SK-N-MC (cell line): ENCODE measurements around the gene ERCC6L.

Experiments
- EZH2 ChIP-seq: fragments of 200-600 bp; sonication (generic); IDR thresholded peaks from one replicate; pipeline ENCODE4 v1.6.1; 2017; ENCODE audit warnings: antibody characterized with exemption
- FOXP2 ChIP-seq: optimal IDR thresholded peaks from 2 replicates; pipeline ENCODE3; 2011; ENCODE audit warnings: mild to moderate bottlenecking, moderate library complexity; ENCODE audit not compliant: insufficient read depth; ENCODE audit errors: extremely low read length, control extremely low read depth
- POLR2AphosphoS5 ChIP-seq: IDR thresholded peaks from 2 replicates; pipeline ENCODE4 v1.6.1; 2012; ENCODE audit warnings: mild to moderate bottlenecking, low read depth, low read length, borderline replicate concordance

GRCh38 chrX:72272868-72273267 lies 34.0 kb upstream of the ERCC6L start:
- TF ChIP-seq POLR2AphosphoS5 (no peak), EZH2 (no peak), FOXP2 (no peak)
